HG03175 (cell line): ENCODE measurements around the gene FMN2.
A peak's percentile ranks its signal among the peaks of the same experiment; 100 is the strongest.
"Not testable (repeated sequence)": the region's sequence is repeated elsewhere in the genome, so short reads cannot be mapped to it uniquely, and the experiment has no call there.

Source experiments
- ATAC-seq: cut with Tn5 transposase; IDR thresholded peaks from one replicate; pipeline ENCODE4 v1.9.1; 2021; ENCODE audit warnings: mild to moderate bottlenecking, moderate library complexity; ENCODE audit not compliant: unreplicated experiment

Gene FMN2

GRCh38 chr1:240134596-240134995 is 42.9 kb downstream of the FMN2 start:
- ATAC-seq: no peak

GRCh38 chr1:240136402-240136801 is 44.7 kb downstream of the FMN2 start:
- no peak for ATAC-seq

- no peak for ATAC-seq
Measured at GRCh38 chr1:240138867-240139266, 47.2 kb downstream of the FMN2 start.

GRCh38 chr1:240139511-240139910 is 47.8 kb downstream of the FMN2 start:
- ATAC-seq: no peak

- ATAC-seq: no peak
Measured at GRCh38 chr1:240145120-240145519, 53.4 kb downstream of the FMN2 start.

GRCh38 chr1:240148333-240148732 is 56.6 kb downstream of the FMN2 start:
- no peak for ATAC-seq

- peak; percentile 75 for ATAC-seq
Measured at GRCh38 chr1:240149484-240150094, 57.9 kb downstream of the FMN2 start.

- ATAC-seq: no peak
Measured at GRCh38 chr1:240151136-240151735, 59.6 kb downstream of the FMN2 start.

GRCh38 chr1:240152611-240153297 is 61.1 kb downstream of the FMN2 start:
- no peak for ATAC-seq

- no peak for ATAC-seq
Measured at GRCh38 chr1:240155605-240156004, 63.9 kb downstream of the FMN2 start.

GRCh38 chr1:240164742-240165141 is 73.1 kb downstream of the FMN2 start:
- no peak for ATAC-seq

- no peak for ATAC-seq
Measured at GRCh38 chr1:240169188-240169587, 77.5 kb downstream of the FMN2 start.

GRCh38 chr1:240170266-240170665 is 78.6 kb downstream of the FMN2 start:
- no peak for ATAC-seq

- no peak for ATAC-seq
Measured at GRCh38 chr1:240170806-240171205, 79.1 kb downstream of the FMN2 start.

- no peak for ATAC-seq
Measured at GRCh38 chr1:240171907-240172306, 80.2 kb downstream of the FMN2 start.

- no peak for ATAC-seq
Measured at GRCh38 chr1:240173836-240174235, 82.2 kb downstream of the FMN2 start.

GRCh38 chr1:240174734-240175133 is 83.1 kb downstream of the FMN2 start:
- ATAC-seq: no peak

GRCh38 chr1:240178366-240178765 is 86.7 kb downstream of the FMN2 start:
- ATAC-seq: no peak

- not testable (repeated sequence) for ATAC-seq
Measured at GRCh38 chr1:240184682-240185081, 93.0 kb downstream of the FMN2 start.

GRCh38 chr1:240188139-240188538 is 96.5 kb downstream of the FMN2 start:
- ATAC-seq: no peak

GRCh38 chr1:240189386-240189989 is 97.8 kb downstream of the FMN2 start:
- ATAC-seq: peak; percentile 81

- no peak for ATAC-seq
Measured at GRCh38 chr1:240190881-240191401, 99.3 kb downstream of the FMN2 start.
